Vagina (tissue), 2 donors: ENCODE data around the gene ARHGEF40.

Experiments
- CTCF ChIP-seq, 3 experiments: fragments of 450-650 bp in 2 of 3; fragments of 200-600 bp in 1 of 3; sonication (generic) in 1 of 3; IDR thresholded peaks; one replicate each; pipeline ENCODE4 v1.5.1; 2017 to 2019; ENCODE audit warnings: antibody characterized with exemption in 3 of 3, mild to moderate bottlenecking in 2 of 3, moderate library complexity in 2 of 3
- POLR2A ChIP-seq, 2 donors: fragments of 450-650 bp; IDR thresholded peaks; one replicate each; pipeline ENCODE4 v1.6.1; 2017; ENCODE audit warnings: antibody characterized with exemption in 2 of 2, mild to moderate bottlenecking in 2 of 2, moderate library complexity in 2 of 2
- POLR2AphosphoS5 ChIP-seq, 2 donors: sonication (generic); formaldehyde crosslinking; IDR thresholded peaks; one replicate each; pipeline ENCODE4 v1.9.0; 2017; ENCODE audit warnings: antibody characterized with exemption in 2 of 2, mild to moderate bottlenecking in 2 of 2, low read depth in 1 of 2; ENCODE audit not compliant: insufficient read depth in 1 of 2

GRCh38 chr14:21081521-21082142 lies 11.5 kb downstream of the ARHGEF40 start:
- no peak for TF ChIP-seq CTCF (IDR thresholded peaks at IDR 0.05)
- no peak for TF ChIP-seq POLR2AphosphoS5 (IDR thresholded peaks at IDR 0.05; ENCODE audit: insufficient read depth in 1 of 2, low read depth in 1 of 2)
- TF ChIP-seq POLR2A (IDR thresholded peaks at IDR 0.05), result no peak
